Skeletal muscle tissue (tissue), 4 donors: ENCODE results near the gene KCNIP4. TPM values are rescaled to one million over a fixed set of nuclear protein-coding genes. Genes with fewer than 3 reads are reported as not detected.

ENCODE experiments used
- H3K27ac ChIP-seq: one replicate; pipeline ENCODE4 v1.7.0; 2013; ENCODE audit warnings: mild to moderate bottlenecking, low read depth, low read length, inconsistent platforms
- H3K27me3 ChIP-seq, 3 donors: one replicate each; pipeline ENCODE4 v1.7.0; 2013; ENCODE audit warnings: low read length in 3 of 3; ENCODE audit not compliant: control insufficient read depth in 3 of 3, insufficient read depth in 3 of 3
- H3K36me3 ChIP-seq, 3 donors: one replicate each; pipeline ENCODE4 v1.7.0; 2013; ENCODE audit warnings: low read length in 3 of 3; ENCODE audit not compliant: control insufficient read depth in 3 of 3, insufficient read depth in 3 of 3
- H3K4me1 ChIP-seq, 3 donors: one replicate each; pipeline ENCODE4 v1.7.0; 2013; ENCODE audit warnings: low read length in 3 of 3, mild to moderate bottlenecking in 3 of 3; ENCODE audit not compliant: control insufficient read depth in 3 of 3, insufficient read depth in 3 of 3
- H3K4me3 ChIP-seq, 3 donors: one replicate each; pipeline ENCODE4 v1.7.0; 2013; ENCODE audit warnings: low read length in 3 of 3
- H3K9ac ChIP-seq, 3 donors: one replicate each; pipeline ENCODE4 v1.7.0; 2013; ENCODE audit warnings: low read length in 3 of 3, mild to moderate bottlenecking in 3 of 3, moderate library complexity in 2 of 3, low read depth in 1 of 3
- H3K9me3 ChIP-seq, 3 donors: one replicate each; pipeline ENCODE4 v1.7.0; 2013; ENCODE audit warnings: low read length in 3 of 3; ENCODE audit not compliant: control insufficient read depth in 3 of 3
- total RNA-seq: library from RNA; depleted of rRNA; stranded (reverse); fragments of >200 nt; gene quantifications from one replicate; pipeline ENCODE4 v1.2.3, GENCODE V29; 2014
- donor health status: Osteomylitis.

KCNIP4 gene
- total RNA-seq, 1 donor from 2014 or later, result 0.52 TPM

- H3K27me3 ChIP-seq, result no peaks in the 10 kb centered on the region
- H3K27ac ChIP-seq, result no peak overlapping the region
- no peaks in the 10 kb centered on the region for H3K4me1 ChIP-seq
- H3K9ac ChIP-seq, result no peak overlapping the region
- H3K36me3 ChIP-seq, result no peaks in the 10 kb centered on the region
- H3K4me3 ChIP-seq, result no peak overlapping the region
- H3K9me3 ChIP-seq, result no peaks in the 10 kb centered on the region
These were observed 306.9 kb downstream of the KCNIP4 start for GRCh38 chr4:21641696-21642095.

GRCh38 chr4:21638171-21638725 lies 310.3 kb downstream of the KCNIP4 start:
- Histone ChIP-seq H3K36me3 (no peaks in the 10 kb centered on the region), H3K27ac (no peak overlapping the region), H3K27me3 (no peaks in the 10 kb centered on the region), H3K4me1 (no peaks in the 10 kb centered on the region), H3K4me3 (no peak overlapping the region), H3K9me3 (no peaks in the 10 kb centered on the region), H3K9ac (no peak overlapping the region)

GRCh38 chr4:21628916-21629610 lies 319.5 kb downstream of the KCNIP4 start:
- H3K4me3 ChIP-seq, result no peak overlapping the region
- no peaks in the 10 kb centered on the region for H3K9me3 ChIP-seq
- no peak overlapping the region for H3K27ac ChIP-seq
- H3K9ac ChIP-seq, result no peak overlapping the region
- no peaks in the 10 kb centered on the region for H3K4me1 ChIP-seq
- no peaks in the 10 kb centered on the region for H3K27me3 ChIP-seq
- no peaks in the 10 kb centered on the region for H3K36me3 ChIP-seq

GRCh38 chr4:21628116-21628670 lies 320.4 kb downstream of the KCNIP4 start:
- Histone ChIP-seq H3K4me3 (no peak overlapping the region), H3K27ac (no peak overlapping the region), H3K9ac (no peak overlapping the region), H3K27me3 (no peaks in the 10 kb centered on the region), H3K9me3 (no peaks in the 10 kb centered on the region), H3K36me3 (no peaks in the 10 kb centered on the region), H3K4me1 (no peaks in the 10 kb centered on the region)

GRCh38 chr4:21625447-21625846 lies 323.1 kb downstream of the KCNIP4 start:
- Histone ChIP-seq H3K4me3 (no peak overlapping the region), H3K27ac (no peak overlapping the region), H3K9me3 (no peaks in the 10 kb centered on the region), H3K4me1 (no peaks in the 10 kb centered on the region), H3K27me3 (no peaks in the 10 kb centered on the region), H3K9ac (no peak overlapping the region), H3K36me3 (no peaks in the 10 kb centered on the region)

GRCh38 chr4:21605006-21605405 lies 343.6 kb downstream of the KCNIP4 start:
- Histone ChIP-seq H3K27me3 (no peaks in the 10 kb centered on the region), H3K9me3 (peaks cover 0 to 2% (median 0%) of the 10 kb centered on the region in 3 donors), H3K27ac (no peak overlapping the region), H3K36me3 (no peaks in the 10 kb centered on the region), H3K4me1 (no peaks in the 10 kb centered on the region), H3K4me3 (no peak overlapping the region), H3K9ac (no peak overlapping the region)

- H3K27me3 ChIP-seq, result no peaks in the 10 kb centered on the region
- no peaks in the 10 kb centered on the region for H3K36me3 ChIP-seq
- no peak overlapping the region for H3K9ac ChIP-seq
- H3K27ac ChIP-seq, result no peak overlapping the region
- H3K9me3 ChIP-seq, result peaks cover 0 to under 1% (median 0%) of the 10 kb centered on the region in 3 donors
- no peak overlapping the region for H3K4me3 ChIP-seq
- no peaks in the 10 kb centered on the region for H3K4me1 ChIP-seq
These were observed 352.1 kb downstream of the KCNIP4 start for GRCh38 chr4:21596521-21596920.

- Histone ChIP-seq H3K4me1 (no peaks in the 10 kb centered on the region), H3K9ac (no peak overlapping the region), H3K36me3 (no peaks in the 10 kb centered on the region), H3K4me3 (no peak overlapping the region), H3K27ac (no peak overlapping the region), H3K9me3 (no peaks in the 10 kb centered on the region), H3K27me3 (no peaks in the 10 kb centered on the region)
These were observed 354.9 kb downstream of the KCNIP4 start for GRCh38 chr4:21593671-21594001.

- no peaks in the 10 kb centered on the region for H3K36me3 ChIP-seq
- H3K4me1 ChIP-seq, result no peaks in the 10 kb centered on the region
- H3K4me3 ChIP-seq, result no peak overlapping the region
- H3K27me3 ChIP-seq, result no peaks in the 10 kb centered on the region
- H3K9me3 ChIP-seq, result no peaks in the 10 kb centered on the region
- H3K9ac ChIP-seq, result no peak overlapping the region
- H3K27ac ChIP-seq, result no peak overlapping the region
These were observed 355.5 kb downstream of the KCNIP4 start for GRCh38 chr4:21592970-21593670.

- no peak overlapping the region for H3K27ac ChIP-seq
- H3K9ac ChIP-seq, result no peak overlapping the region
- H3K27me3 ChIP-seq, result no peaks in the 10 kb centered on the region
- H3K36me3 ChIP-seq, result no peaks in the 10 kb centered on the region
- no peaks in the 10 kb centered on the region for H3K9me3 ChIP-seq
- no peak overlapping the region for H3K4me3 ChIP-seq
- H3K4me1 ChIP-seq, result no peaks in the 10 kb centered on the region
These were observed 371.5 kb downstream of the KCNIP4 start for GRCh38 chr4:21577056-21577455.
